GM19372 (cell line): Measurements from ENCODE around the gene RPEL1.
"Not testable (repeated sequence)": the region's sequence is repeated elsewhere in the genome, so short reads cannot be mapped to it uniquely, and the experiment has no call there.

Experiments
- ATAC-seq: cut with Tn5 transposase; IDR thresholded peaks from one replicate; pipeline ENCODE4 v1.9.1; 2021; ENCODE audit warnings: mild to moderate bottlenecking, low read depth, moderate library complexity; ENCODE audit not compliant: unreplicated experiment

The RPEL1 gene

DNA sequence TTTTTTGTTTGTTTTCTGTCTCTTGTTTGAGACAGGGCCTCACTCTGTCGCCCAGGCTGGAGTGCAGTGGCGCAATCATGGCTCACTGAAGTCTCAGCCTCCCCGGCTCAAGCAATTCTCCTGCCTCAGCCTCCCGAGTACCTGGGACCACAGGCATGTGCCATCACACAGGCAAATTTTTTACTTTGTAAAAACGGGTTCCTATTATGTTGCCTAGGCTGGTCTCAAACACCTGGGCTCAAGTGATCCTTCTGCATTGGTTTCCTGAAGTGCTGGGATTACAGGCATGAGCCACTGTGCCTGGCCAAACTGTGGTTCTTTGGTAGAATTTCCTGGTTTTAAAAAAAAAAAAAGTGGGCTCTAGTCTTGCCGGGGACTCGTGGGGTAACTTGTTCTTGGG, at the start of gene RPEL1:
TSS of gene RPEL1 (plus strand) at position 301 of the 400 bp plus-strand sequence. CDS start 110 bp downstream, outside the sequence.
- ATAC-seq: not testable (repeated sequence)

DNA sequence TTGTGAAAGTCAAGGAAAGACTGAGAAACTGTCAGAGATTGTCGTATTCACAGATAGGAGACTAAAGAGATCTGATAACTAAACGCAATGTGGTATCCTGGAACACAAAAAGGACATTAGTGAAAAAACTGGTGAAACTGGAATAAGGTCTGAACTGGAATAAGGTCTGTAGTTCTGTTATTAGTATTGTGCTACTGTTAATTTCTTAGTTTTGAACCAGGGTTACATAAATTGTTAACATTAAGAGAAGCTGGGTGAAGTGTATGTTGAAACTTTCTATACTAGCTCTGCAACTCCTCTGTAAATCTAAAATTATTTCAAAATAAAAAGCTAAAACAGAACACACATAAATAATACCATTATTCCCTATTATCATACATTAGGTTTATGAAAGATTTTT, 49.2 kb upstream of the RPEL1 start:
- no peak for ATAC-seq

DNA sequence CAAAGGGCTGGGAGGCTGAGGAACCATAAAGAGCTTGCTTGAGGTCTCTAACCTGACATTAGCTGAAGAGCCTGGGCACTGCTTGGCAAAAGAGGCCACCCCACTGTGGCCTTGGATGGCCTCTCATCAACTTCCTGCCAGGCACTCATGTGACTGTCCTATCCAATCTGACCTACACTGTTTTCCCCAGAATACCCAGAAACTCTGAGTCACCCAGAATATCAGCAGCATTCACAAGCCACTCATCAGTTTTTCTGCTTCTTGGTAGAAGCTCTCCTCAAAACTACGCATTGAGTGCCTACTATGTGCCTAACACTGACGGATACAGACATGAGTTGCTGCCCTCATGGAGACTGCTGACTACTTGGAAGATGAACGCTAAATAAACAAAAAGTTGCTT, 48.5 kb upstream of the RPEL1 start:
- no peak for ATAC-seq

DNA sequence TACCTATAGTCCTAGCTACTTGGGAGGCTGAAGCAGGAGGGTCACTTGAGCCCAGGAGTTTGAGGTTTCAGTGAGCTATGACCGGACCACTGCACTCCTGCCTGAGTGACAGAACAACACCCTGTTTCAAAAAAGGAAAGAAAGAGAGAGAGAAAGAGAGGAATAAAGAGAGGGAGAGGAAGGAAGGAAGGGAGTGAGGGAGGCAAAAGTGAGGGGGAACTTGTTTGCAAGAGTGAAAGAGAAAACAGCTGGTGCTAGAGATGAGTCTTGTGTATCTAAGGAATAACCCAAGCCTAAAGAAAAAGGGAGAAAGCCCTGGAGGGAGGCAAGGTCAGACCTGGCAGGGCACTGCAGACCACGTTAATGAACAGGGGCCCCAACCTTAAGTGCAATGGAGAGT, 47.8 kb upstream of the RPEL1 start:
- ATAC-seq: no peak

DNA sequence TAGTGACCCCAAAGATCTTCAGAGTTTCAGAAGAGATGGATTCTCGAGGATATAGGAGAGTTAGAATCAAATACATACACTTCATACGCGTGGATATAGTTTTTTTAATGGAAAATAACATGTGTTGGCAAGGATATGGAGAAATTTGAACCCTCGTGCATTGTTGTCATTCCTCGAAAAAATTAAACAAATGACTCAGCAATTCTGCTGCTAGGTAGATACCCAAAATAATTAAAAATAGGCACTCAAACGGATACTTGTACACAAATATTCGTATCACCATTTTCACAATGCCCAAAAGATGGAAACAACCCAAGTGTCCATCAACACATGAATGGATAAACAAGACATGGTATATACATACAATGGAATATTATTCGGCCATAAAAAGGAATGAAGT, 47.0 kb upstream of the RPEL1 start:
- no peak for ATAC-seq

DNA sequence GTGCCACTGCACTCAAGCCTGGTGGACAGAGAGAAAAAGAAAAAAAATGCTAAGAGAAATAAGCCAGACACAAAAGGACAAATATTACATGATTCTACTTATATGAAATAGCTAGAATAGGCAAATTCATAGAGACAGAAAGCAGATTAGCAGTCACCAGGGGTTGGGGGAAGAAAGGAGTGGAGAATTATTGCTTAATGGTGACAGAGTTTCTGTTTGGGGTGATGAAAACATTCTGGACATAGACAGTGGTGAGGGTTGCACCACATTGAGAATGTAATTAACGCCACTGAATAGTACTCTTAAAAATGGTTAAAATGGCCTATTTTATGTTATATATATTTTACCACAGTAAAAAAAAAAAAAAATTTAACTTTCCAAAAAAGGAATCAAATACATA, 46.2 kb upstream of the RPEL1 start:
- no peak for ATAC-seq

DNA sequence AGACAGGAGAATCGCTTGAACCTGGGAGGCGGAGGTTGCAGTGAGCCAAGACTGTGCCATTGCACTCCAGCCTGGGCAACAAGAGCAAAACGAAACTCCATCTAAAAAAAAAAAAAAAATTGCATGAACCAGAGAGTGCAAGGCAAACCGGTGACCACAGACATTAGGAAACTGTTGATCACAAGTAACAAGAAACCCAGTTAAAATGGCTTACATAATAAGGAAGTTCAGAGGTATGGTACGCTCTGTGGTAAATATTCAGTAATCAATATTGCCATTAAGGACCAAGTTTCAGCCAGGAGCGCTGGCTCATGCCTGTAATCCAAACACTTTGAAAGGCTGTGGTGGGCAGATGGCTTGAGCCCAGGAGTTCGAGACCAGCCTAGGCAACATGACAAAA, 43.4 kb upstream of the RPEL1 start:
- ATAC-seq: no peak

DNA sequence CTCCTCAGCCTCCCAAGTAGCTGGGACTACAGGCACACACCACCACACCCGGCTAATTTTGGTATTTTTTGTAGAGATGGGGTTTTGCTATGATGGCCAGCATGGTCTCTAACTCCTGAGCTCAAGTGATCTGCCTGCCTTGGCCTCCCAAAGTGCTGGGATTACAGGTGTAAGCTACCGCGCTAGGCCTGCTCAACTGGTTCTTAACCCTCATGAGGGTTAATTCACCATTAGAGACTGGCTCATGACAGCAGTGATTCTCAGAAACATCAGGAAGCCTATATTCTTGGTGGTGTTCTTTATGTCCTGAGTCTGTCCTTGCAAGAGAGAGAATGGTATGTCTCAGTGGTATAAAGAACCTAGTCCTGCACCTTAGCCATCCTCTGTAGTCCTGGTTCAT, 42.2 kb upstream of the RPEL1 start:
- no peak for ATAC-seq

DNA sequence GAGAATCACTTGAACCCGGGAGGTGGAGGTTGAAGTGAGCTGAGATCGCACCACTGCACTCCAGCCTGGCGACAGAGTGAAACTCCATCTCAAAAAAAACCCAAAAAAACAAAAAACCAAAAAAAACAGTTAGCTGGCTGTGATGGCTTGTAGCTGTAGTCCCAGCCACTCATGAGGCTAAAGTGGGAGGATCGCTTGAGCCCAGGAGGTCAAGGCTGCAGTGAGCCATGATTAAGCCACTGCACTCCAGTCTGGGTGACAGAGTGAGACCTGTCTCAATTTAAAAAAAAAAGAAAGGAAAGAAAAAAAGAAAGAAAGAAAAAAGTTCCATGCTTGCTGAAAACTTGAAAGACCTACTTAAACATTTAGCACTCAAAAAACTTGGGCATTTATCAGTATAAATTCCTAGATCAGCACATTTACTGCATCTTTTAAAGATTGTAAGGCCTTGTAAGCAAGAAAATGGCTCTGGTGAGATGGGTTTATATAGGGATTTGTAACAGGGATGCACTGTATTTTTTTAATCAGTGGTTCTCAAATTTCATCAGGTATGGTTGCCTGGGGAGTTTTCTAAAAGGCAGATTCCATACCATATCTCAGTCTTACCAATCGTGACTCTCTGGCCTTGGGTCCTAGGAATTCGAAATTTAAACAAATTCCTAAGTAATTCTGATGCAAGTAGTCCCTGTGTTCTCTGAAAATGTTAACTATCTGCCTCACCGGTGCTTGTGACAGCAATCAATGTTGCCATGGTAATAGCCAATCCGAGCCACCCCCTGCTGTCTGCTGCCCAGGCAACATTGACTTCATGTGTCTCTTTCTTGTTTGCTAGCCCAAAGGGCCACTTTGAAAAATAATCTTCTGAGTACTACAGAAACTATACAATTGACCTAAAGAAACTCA, 41.1 kb upstream of the RPEL1 start:
- ATAC-seq: no peak

DNA sequence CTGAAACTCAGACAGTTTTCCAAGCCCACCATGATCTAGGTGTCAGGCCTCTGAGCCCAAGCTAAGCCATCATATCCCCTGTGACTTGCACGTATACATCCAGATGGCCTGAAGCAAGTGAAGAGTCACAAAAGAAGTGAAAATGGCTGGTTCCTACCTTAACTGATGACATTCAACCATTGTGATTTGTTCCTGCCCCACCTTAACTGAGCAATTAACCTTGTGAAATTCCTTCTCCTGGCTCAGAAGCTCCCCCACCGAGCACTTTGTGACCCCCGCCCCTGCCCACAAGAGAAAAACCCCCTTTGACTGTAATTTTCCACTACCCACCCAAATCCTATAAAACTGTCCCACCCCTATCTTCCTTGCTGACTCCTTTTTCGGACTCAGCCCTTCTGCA, 40.3 kb upstream of the RPEL1 start:
- ATAC-seq: not testable (repeated sequence)

DNA sequence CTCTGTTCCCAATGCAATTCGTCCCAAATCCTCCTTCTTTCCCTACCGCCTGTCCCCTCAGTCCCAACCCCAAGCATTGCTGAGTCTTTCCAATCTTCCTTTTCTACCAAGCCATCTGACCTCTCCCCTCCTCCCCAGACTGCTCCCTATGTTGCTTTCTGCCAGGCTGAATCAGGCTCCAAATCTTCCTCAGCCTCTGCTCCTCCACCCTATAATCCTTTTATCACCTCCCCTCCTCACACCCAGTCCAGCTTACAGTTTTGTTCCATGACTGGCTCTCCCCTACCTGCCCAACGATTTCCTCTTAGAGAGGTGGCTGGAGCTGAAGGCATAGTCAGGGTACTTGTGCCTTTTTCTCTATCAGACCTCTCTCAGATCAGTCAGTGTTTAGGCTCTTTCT, 39.0 kb upstream of the RPEL1 start:
- ATAC-seq: not testable (repeated sequence)

DNA sequence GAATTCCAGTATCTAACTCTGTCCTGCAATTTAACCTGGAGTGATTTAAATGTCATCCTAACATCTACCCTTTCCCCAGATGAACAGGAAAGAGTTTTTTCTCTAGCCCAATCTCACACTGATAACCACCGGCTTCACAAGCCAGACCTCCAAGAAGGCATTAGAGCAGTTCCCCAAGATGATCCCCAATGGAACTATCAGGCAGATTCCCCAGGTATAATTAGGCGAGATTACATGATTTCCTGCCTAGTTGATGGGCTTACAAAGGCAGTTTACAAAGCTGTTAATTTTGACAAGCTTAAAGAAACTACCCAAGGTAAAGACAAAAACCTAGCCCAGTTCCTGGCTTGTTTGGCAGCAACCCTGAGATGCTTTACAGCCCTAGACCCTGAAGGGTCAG, 38.5 kb upstream of the RPEL1 start:
- no peak for ATAC-seq

DNA sequence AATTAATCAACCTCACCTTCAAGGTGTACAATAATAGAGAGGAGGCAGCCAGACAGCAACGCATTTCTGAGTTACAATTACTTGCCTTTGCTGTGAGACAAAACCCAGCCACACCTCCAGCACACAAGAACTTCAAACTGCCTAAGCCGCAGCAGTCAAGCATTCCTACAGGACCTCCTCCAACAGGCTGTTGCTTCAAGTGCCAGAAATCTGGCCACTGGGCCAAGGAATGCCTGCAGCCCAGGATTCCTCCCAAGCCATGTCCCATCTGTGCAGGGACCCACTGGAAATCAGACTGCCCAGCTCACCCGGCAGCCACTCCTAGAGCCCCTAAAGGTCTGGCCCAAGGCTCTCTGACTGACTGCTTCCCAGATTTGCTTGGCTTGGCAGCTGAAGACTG, 38.0 kb upstream of the RPEL1 start:
- ATAC-seq: not testable (repeated sequence)

DNA sequence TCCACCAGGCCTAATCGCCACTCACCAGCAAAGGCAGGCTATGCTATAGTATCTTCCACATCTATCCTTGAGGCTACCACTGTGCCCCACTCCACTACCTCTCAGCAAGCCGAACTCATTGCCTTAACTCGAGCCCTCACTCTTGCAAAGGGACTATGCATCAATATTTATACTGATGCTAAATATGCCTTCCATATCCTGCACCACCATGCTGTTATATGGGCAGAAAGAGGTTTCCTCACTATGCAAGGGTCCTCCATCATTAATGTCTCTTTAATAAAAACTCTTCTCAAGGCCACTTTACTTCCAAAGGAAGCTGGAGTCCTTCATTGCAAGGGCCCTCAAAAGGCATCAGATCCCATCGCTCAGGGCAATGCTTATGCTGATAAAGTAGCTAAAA, 35.4 kb upstream of the RPEL1 start:
- ATAC-seq: not testable (repeated sequence)

DNA sequence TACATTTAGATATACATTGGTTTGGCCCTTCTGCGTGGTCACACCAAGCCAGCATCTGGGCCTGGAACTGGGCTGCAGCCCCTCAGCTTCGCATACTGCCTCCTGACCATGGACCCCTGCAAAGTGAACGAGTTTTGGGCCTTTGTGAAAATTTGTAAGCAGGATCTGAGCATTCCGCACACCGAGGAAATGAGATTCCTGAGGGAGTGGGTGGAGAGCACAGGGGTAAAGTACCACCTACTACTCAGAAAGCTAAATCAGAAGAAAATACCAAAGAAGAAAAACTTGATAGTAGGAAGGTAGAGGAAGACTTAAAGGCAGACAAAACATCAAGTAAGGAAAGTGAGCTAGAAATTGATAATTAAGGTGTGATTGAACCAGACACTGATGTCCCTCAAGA, 30.1 kb upstream of the RPEL1 start:
- ATAC-seq: no peak

DNA sequence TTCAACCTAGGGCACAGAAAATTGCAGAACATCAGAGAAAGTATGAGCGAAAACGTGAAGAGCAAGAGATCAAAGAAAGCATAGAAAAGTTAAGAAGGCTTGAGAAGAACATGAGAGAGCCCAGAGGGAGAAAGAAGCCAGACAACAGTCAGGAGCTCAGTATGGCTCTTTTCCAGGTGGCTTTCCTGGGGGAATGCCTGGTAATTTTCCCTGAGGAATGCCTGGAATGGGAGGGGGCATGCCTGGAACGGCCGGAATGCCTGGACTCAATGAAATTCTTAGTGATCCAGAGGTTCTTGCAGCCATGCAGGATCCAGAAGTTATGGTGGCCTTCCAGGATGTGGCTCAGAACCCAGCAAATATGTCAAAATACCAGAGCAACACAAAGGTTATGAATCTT, 29.3 kb upstream of the RPEL1 start:
- ATAC-seq: not testable (repeated sequence)

DNA sequence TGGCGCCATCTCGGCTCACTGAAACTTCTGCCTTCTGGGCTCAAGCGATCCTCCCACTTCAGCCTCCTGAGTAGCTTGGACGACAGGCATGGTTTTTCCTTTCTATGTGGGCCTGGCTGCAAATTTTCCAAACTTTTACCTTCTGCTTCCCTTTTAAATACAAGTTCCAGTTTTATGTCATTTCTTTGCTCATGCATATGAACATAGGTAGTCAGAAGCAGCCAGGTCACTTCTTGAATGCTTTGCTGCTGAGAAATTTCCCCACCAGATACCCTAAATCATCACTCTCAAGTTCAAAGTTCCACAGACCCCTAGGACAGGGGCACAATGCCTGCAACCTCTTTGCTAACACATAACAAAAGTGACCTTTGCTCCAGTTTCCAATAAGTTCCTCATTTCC, 21.6 kb upstream of the RPEL1 start:
- ATAC-seq: no peak

DNA sequence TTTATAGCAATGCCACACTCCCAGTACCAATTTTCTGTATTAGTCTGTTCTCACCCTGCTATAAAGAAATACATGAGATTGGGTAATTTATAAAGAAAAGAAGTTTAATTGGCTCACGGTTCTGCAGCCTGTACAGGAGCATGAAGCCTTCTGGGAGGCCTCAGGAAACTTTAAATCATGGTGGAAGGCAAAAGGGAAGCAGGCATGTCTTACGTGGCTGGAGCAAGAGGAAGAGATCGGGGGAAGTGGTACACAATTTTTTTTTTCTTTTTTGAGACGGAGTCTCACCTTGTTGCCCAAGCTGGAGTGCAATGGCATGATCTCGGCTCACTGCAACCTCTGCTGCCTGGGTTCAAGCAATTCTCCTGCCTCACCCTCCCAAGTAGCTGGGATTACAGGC, 21.0 kb upstream of the RPEL1 start:
- ATAC-seq: not testable (repeated sequence)

DNA sequence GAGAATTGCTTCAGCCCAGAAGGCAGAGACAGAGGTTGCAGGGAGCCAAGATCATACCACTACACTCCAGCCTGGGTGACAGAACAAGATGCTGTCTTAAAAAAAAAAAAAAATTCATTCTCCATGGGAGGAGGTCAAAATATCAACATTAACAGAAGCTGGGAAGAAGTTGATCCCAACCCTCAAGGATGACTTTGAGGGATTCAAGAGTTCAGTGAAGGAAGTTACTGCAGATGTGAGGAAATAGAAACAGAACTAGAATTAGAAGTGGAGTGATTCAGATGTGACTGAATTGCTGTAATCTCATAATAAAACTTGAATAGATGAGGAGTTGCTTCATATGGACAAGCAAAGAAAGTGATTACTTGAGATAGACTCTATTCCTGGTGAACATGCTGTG, 19.7 kb upstream of the RPEL1 start:
- no peak for ATAC-seq

DNA sequence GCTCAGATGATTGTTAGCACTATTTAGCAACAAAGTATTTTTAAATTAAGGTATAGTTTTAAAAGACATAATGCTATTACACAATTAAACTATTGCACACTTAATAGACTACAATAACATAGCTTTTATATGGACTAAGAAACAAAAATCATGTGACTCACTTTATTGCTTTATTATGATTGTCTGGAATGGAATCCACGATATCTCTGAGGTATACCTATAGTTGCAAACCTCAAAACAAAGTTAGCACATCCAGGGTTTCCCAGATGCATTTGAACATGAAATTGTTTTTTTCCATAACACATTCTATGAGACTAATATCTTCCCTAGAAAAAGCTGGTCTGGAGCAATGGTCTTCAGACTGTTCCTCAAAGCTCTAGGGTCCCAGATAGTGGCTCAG, 18.3 kb upstream of the RPEL1 start:
- ATAC-seq: no peak

DNA sequence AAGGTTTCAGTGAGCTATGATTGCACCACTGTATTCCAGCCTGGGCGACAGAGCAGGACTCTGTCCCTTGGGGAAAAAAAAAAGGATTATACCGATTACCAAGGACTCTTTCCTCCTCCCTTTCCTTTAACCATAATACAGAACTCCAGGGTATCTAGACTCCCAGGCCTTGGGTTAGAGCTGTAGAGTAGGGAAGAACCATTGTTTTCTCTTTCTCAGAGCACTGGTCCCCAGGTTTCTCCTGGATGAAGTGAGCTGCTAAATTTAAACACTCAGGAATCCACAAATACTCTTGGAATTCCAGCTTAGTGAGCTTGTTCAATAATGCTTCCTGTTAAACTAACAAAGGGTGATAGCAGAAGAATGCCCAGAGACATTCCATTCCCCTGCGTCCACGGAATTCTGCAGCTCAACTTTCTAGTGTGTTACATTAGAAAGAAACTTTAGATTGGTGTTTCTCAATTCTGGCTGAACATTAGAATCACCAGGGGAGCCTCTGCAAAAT, 14.6 kb upstream of the RPEL1 start:
- ATAC-seq: no peak

DNA sequence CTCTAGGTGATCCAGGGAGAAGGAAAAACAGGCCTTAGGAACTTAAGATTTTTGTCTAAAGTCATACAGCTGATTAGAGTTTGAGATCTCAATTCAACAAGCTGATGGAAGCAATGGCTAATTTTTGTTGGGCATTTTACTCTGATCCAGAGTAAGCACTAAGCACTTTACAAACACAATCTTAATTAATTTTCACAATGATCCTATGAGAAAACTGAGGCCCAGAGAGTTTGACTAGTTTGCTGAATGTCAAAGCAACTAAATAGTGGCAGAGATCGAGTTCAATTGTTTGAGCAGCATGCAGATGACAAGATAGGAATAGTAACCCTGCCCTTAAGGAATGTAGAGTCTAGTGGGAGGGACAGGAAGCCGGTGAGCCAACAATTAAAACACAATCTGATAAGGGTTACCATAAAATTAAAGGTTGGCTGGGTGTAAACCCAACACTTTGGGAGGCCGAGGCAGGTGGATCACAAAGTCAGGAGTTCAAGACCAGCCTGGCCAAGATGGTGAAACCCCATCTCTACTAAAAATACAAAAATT, 13.5 kb upstream of the RPEL1 start:
- ATAC-seq: no peak
